DOHH2 (cell line): Measurements from ENCODE around the gene DPP3.

Experiments used
- EZH2phosphoT487 ChIP-seq: fragments of 200-600 bp; sonication (generic); IDR thresholded peaks from 2 replicates; pipeline ENCODE4 v1.6.1; 2017; ENCODE audit warnings: borderline replicate concordance, mild to moderate bottlenecking, antibody characterized with exemption, low read length, moderate library complexity, mixed read lengths
- TF ChIP-seq, protein P1 (sequence below): fragments of 200-600 bp; sonication (generic); IDR thresholded peaks from one replicate; pipeline ENCODE4 v1.5.1; 2014; ENCODE audit warnings: antibody characterized with exemption, mild to moderate bottlenecking, low read depth, low read length; ENCODE audit not compliant: poor library complexity, severe bottlenecking

GRCh38 chr11:66476173-66476840 lies 3.9 kb upstream of the DPP3 start:
- no peak for TF ChIP-seq EZH2phosphoT487
- TF ChIP-seq, protein P1, sequence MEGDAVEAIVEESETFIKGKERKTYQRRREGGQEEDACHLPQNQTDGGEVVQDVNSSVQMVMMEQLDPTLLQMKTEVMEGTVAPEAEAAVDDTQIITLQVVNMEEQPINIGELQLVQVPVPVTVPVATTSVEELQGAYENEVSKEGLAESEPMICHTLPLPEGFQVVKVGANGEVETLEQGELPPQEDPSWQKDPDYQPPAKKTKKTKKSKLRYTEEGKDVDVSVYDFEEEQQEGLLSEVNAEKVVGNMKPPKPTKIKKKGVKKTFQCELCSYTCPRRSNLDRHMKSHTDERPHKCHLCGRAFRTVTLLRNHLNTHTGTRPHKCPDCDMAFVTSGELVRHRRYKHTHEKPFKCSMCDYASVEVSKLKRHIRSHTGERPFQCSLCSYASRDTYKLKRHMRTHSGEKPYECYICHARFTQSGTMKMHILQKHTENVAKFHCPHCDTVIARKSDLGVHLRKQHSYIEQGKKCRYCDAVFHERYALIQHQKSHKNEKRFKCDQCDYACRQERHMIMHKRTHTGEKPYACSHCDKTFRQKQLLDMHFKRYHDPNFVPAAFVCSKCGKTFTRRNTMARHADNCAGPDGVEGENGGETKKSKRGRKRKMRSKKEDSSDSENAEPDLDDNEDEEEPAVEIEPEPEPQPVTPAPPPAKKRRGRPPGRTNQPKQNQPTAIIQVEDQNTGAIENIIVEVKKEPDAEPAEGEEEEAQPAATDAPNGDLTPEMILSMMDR, result no peak
